Erythroblast (primary cell): ENCODE measurements around the gene TES.

Experiments
- GATA1 ChIP-seq: IDR thresholded peaks from 2 replicates; pipeline ENCODE4 v1.6.1; 2011; ENCODE audit warnings: low read depth, mild to moderate bottlenecking, control low read depth, low read length, moderate library complexity
- POLR2A ChIP-seq: IDR thresholded peaks from 2 replicates; pipeline ENCODE4 v1.6.1; 2011; ENCODE audit warnings: mild to moderate bottlenecking, low read length

- no peak for TF ChIP-seq POLR2A
- no peak for TF ChIP-seq GATA1
These were observed 28.3 kb upstream of the TES start for GRCh38 chr7:116182023-116182422.
